Thymus (tissue), 11 donors: Measurements from ENCODE around the gene GAPVD1. TPM values are rescaled to one million over a fixed set of nuclear protein-coding genes. Genes with fewer than 3 reads are reported as not detected.

Source experiments
- DNase-seq, 9 donors: peaks; one replicate each; pipeline ENCODE4 v3.0.0-alpha.2; 2013; ENCODE audit warnings: low spot score in 9 of 9, low read depth in 6 of 9, missing footprints in 1 of 9
- H3K27ac ChIP-seq, 2 donors: one replicate each; pipeline ENCODE4 v1.5.1; 2013; ENCODE audit warnings: control low read depth in 1 of 2, low read depth in 1 of 2, low read length in 1 of 2, mild to moderate bottlenecking in 1 of 2, moderate library complexity in 1 of 2
- H3K27me3 ChIP-seq, 2 donors: one replicate each; pipeline ENCODE4 v1.5.1; 2013; ENCODE audit warnings: low read length in 1 of 2; ENCODE audit not compliant: control insufficient read depth in 2 of 2, insufficient read depth in 1 of 2
- H3K36me3 ChIP-seq, 2 donors: one replicate each; pipeline ENCODE4 v1.5.1; 2013; ENCODE audit warnings: low read length in 1 of 2, mild to moderate bottlenecking in 1 of 2, moderate library complexity in 1 of 2; ENCODE audit not compliant: control insufficient read depth in 2 of 2, insufficient read depth in 2 of 2
- H3K4me1 ChIP-seq, 2 donors: one replicate each; pipeline ENCODE4 v1.5.1; 2013; ENCODE audit warnings: low read length in 2 of 2; ENCODE audit not compliant: control insufficient read depth in 2 of 2, insufficient read depth in 2 of 2
- H3K4me3 ChIP-seq, 2 donors: one replicate each; pipeline ENCODE4 v1.5.1; 2013; ENCODE audit warnings: low read length in 2 of 2, control low read depth in 1 of 2, mild to moderate bottlenecking in 1 of 2
- H3K9me3 ChIP-seq, 2 donors: one replicate each; pipeline ENCODE4 v1.5.1; 2013; ENCODE audit warnings: low read length in 1 of 2, mild to moderate bottlenecking in 1 of 2; ENCODE audit not compliant: control insufficient read depth in 2 of 2, insufficient read depth in 1 of 2
- WGBS: extraction: QIAGEN DNeasy Blood & Tissue Kit; methylation state at CpG from one replicate; pipeline ENCODE4 v1.1.7; 2013; 5-methylcytosine and 5-hydroxymethylcytosine counted together
- polyA plus RNA-seq: library from polyadenylated mRNA; stranded (reverse); fragments of 200-250 nt; gene quantifications from one replicate; pipeline ENCODE4 v1.2.3, GENCODE V29; 2013
- total RNA-seq: library from RNA; stranded (reverse); fragments of 120-200 nt; gene quantifications from one replicate; pipeline ENCODE4 v1.2.4, GENCODE V29; 2013
- donor health status: healthy.

The GAPVD1 gene
- total and polyA plus RNA-seq, 2 donors: 12.9 to 23.0 TPM

- Histone ChIP-seq H3K36me3 (peaks cover 0 to 3% of the 10 kb centered on the region in 2 donors), H3K4me1 (peaks cover 0 to 7% of the 10 kb centered on the region in 2 donors), H3K4me3 (no peak overlapping the region), H3K27ac (no peak overlapping the region), H3K9me3 (no peaks in the 10 kb centered on the region), H3K27me3 (peaks cover 3 to 23% of the 10 kb centered on the region in 2 donors)
- 96% methylated on average over 9 of the region's 9 CpGs for WGBS
- no peak for DNase-seq
These were observed 111.0 kb downstream of the GAPVD1 start for GRCh38 chr9:125372441-125373226.

- WGBS: 19% methylated on average over 24 of the region's 24 CpGs
- H3K9me3 ChIP-seq: no peaks in the 10 kb centered on the region
- H3K4me3 ChIP-seq: no peak overlapping the region
- peaks cover 3 to 26% of the 10 kb centered on the region in 2 donors for H3K27me3 ChIP-seq
- peak; percentile 23 to 81 (median 56) for DNase-seq
- peaks cover 0 to 7% of the 10 kb centered on the region in 2 donors for H3K4me1 ChIP-seq
- H3K27ac ChIP-seq: no peak overlapping the region
- H3K36me3 ChIP-seq: no peaks in the 10 kb centered on the region
These were observed 113.0 kb downstream of the GAPVD1 start for GRCh38 chr9:125374443-125375309.

- no peak overlapping the region for H3K4me3 ChIP-seq
- H3K36me3 ChIP-seq: no peaks in the 10 kb centered on the region
- peaks cover 3 to 26% of the 10 kb centered on the region in 2 donors for H3K27me3 ChIP-seq
- no peak for DNase-seq
- no peaks in the 10 kb centered on the region for H3K9me3 ChIP-seq
- peaks cover 0 to 7% of the 10 kb centered on the region in 2 donors for H3K4me1 ChIP-seq
- H3K27ac ChIP-seq: no peak overlapping the region
- WGBS: 97% methylated on average over 9 of the region's 9 CpGs
These were observed 114.2 kb downstream of the GAPVD1 start for GRCh38 chr9:125375820-125376219.

GRCh38 chr9:125376261-125377226 lies 114.9 kb downstream of the GAPVD1 start:
- Histone ChIP-seq H3K4me1 (peaks cover 0 to 7% of the 10 kb centered on the region in 2 donors), H3K36me3 (no peaks in the 10 kb centered on the region), H3K9me3 (no peaks in the 10 kb centered on the region), H3K27ac (no peak overlapping the region), H3K4me3 (no peak overlapping the region), H3K27me3 (peaks cover 3 to 26% of the 10 kb centered on the region in 2 donors)
- WGBS: 95% methylated on average over 24 of the region's 24 CpGs
- DNase-seq: no peak

- 97% methylated on average over 8 of the region's 8 CpGs for WGBS
- no peaks in the 10 kb centered on the region for H3K9me3 ChIP-seq
- no peak overlapping the region for H3K27ac ChIP-seq
- no peaks in the 10 kb centered on the region for H3K36me3 ChIP-seq
- no peak overlapping the region for H3K4me3 ChIP-seq
- DNase-seq: no peak
- peaks cover 3 to 24% of the 10 kb centered on the region in 2 donors for H3K27me3 ChIP-seq
- H3K4me1 ChIP-seq: peaks cover 0 to 7% of the 10 kb centered on the region in 2 donors
These were observed 116.1 kb downstream of the GAPVD1 start for GRCh38 chr9:125377584-125378250.

- Histone ChIP-seq H3K4me3 (no peak overlapping the region), H3K9me3 (no peaks in the 10 kb centered on the region), H3K36me3 (no peaks in the 10 kb centered on the region), H3K27me3 (peaks cover 3 to 24% of the 10 kb centered on the region in 2 donors), H3K4me1 (peaks cover 0 to 7% of the 10 kb centered on the region in 2 donors), H3K27ac (no peak overlapping the region)
- DNase-seq: no peak
- 90% methylated on average over 9 of the region's 9 CpGs for WGBS
These were observed 117.2 kb downstream of the GAPVD1 start for GRCh38 chr9:125378778-125379177.

- Histone ChIP-seq H3K9me3 (no peaks in the 10 kb centered on the region), H3K36me3 (no peaks in the 10 kb centered on the region), H3K27me3 (peaks cover 3 to 19% of the 10 kb centered on the region in 2 donors), H3K4me3 (no peak overlapping the region), H3K27ac (no peak overlapping the region), H3K4me1 (peaks cover 0 to 7% of the 10 kb centered on the region in 2 donors)
- DNase-seq: no peak
- WGBS: 86% methylated on average over 5 of the region's 5 CpGs
These were observed 117.6 kb downstream of the GAPVD1 start for GRCh38 chr9:125379208-125379607.

GRCh38 chr9:125380406-125380805 lies 118.8 kb downstream of the GAPVD1 start:
- no peak overlapping the region for H3K27ac ChIP-seq
- no peak for DNase-seq
- WGBS: 94% methylated on average over 8 of the region's 8 CpGs
- no peaks in the 10 kb centered on the region for H3K36me3 ChIP-seq
- no peaks in the 10 kb centered on the region for H3K9me3 ChIP-seq
- no peaks in the 10 kb centered on the region for H3K4me1 ChIP-seq
- H3K4me3 ChIP-seq: no peak overlapping the region
- peaks cover 0 to 10% of the 10 kb centered on the region in 2 donors for H3K27me3 ChIP-seq
